ENCODE measurements around the gene IGF2R.
A peak's percentile ranks its signal among the peaks of the same experiment; 100 is the strongest.

The IGF2R gene

DNA sequence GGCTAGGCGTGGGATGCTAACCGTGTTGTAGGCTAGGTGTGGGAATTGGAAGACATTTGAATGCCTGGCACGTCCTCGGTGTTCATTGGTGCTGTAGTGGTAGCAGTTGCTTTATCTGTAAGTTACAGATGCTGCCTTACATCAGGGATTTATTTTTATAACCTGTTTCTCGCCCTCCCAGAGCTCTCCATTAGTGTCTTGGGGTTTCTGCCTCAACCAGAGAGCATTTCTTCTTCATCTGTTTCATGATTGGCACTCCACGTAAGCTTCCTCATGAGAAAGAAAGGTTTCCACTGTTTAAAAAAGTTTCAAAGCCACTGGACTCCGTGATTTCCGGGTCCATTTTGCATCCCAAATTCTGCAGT, 9.0 kb downstream of the IGF2R start:
- no peak for DNase-seq

- peak; percentile 37 for DNase-seq
Observed at GRCh38 chr6:159978291-159979135, 9.6 kb downstream of the IGF2R start.

GRCh38 chr6:159979136-159979874, 10.4 kb downstream of the IGF2R start:
- DNase-seq, result peak; percentile 71

GRCh38 chr6:159980474-159980873, 11.6 kb downstream of the IGF2R start:
- DNase-seq, result no peak

DNA sequence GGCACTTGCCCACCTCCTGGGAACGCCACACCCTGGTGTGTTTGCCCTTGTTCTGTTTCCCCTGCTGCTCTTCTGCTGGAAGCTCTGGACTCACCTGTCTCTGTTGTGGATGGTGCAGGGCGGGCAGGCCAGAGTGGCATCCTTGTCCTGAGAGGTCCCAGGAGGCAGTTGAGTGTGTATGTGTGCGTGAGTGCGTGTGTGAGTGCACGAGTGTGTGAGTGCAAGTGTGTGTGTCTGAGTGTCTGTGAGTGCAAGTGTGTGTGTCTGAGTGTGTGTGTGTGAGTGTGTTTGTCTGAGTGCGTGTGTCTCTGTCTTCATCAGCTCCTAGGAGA, 12.2 kb downstream of the IGF2R start:
- DNase-seq, result no peak

- DNase-seq, result no peak
Observed at GRCh38 chr6:159981403-159982245, 12.7 kb downstream of the IGF2R start.

- no peak for DNase-seq
Observed at GRCh38 chr6:159982731-159983506, 14.0 kb downstream of the IGF2R start.

DNA sequence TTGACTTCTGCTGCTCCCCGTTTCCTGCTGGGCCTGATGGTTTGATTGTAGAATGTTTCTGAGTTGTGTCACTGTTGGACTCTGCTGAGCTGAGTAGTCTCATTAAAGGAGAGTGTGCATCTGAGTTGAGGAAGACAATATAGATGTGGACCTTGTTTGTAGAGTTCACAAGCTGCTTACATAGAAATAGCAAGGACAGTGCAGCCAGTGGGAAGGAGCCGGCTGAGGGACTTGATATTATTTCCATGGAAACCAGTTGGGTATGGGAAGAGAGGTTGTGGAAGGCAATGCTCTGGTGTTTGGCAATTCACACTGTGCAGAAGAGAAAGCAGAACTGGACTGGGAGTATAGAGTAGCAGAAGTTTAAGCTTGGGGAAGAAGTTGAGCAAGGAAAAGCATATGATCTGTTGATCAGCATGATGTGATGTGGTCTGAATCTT, 14.8 kb downstream of the IGF2R start:
- DNase-seq, result no peak

DNA sequence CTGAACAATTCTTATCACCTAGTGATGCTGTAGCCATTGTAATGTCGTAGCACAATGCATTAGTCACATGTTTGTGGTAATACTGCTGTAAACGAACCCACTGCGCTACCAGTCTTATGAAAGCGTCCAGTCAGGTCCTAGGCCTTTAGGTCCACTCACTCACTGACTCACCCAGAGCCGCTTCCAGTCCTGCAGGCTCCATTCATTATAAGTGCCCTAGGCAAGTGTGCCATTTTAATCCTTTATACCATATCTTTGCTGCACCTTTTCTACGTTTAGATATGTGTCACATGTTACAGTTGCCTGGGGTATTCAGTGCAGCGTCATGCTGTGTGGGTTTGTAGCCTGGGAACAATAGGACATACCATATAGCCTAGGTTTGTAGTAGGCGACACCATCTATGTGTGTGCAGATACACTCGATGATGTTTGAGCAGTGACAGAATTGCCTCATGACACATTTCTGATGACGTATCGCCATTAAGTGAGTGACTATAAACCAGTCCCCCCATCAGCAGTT, 15.4 kb downstream of the IGF2R start:
- DNase-seq, result no peak

DNA sequence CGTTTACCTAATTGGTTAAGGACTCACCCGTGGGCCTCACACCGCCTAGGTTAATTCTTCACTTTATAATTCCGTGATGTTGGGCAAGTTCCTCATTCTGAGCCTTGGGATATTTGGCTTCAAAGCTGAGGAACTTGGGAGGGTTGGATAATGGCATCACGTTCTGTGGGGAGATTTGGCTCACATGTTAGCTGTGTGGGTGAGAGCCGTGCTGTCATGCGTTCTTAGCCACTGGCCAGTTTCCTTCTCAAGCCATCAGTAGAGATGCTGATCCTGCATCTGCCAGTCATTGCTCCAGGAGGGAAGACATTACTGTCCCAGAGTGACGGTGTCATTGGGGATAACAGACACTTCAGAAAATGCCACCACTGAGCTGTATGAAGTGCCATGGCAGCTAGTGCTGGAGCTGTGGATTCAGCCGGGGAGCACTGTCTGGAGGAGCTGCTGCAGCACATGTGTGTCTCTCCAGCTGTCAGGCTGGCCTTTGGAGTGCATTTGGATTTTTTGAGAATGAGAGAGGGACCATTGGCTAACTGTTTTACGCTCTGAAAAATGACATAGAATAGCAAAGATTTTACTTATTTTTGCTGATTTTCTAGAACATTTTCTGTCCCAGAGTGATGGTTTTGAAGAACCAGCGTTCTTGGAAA, 16.5 kb downstream of the IGF2R start:
- no peak for DNase-seq

DNA sequence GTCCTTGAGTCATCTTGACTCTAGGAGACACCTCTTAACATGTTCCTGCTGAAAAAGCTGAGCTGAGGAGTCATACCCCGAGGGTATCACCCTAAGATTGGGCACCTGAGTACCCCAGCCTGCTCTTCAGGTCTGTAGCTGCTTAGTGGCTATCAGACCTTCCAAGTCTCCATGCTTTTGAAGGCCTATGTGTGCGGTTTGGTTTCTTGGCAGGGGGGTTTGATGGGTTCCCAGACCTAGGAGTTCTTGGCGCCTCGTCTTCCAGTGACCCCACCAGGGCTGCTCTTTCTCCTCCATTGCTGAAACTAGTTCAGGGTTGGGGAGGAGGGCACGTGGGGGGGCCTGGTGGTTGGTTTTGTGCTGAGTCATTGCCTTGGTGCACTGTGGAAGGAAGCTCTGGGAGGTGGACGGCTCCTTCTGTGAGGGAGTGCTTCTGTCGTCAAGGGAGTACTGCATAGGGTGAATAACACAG, 20.1 kb downstream of the IGF2R start:
- DNase-seq, result no peak

DNA sequence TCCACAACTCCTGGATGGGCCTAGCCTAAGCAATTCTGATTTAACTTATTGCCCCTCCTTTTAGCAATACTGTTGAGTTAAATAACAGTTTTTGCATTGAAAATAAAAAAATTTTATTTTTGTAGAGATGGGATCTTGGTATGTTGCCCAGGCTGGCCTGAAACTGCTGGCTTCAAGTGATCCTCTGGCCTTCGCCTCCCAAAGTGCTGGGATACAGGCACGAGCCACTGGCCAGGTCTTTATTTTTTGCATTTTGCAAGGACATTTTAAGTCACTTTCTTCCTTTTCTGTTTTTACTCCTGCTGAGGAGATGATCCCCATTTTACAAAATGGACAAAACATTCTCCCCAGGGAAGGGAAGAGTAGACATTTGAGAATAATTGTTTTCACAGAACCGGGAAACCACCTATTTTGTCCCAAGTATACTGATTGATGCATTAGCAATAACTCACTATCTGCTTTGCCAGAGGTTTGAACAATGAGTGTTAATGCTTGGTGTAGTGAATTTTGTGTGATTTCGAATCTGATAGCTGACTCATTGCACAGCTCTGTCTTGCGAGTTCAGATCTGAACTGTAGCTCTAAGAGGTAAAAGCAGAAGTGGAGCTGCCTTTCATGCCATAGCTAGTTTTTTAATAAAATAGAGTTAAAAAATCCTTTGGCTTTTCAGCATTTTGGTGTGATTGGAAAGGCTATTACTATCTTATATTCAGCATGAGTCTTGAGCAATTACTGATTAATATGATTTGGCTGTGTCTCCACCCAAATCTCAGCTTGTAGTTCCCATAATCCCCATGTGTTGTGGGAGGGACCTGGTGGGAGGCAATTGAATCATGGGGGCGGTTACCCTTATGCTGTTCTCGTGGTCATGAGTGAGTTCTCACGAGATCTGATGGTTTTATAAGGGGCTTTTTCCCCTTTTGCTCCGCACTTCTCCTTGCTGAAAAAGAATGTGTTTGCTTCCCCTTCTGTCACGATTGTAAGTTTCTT, 20.9 kb downstream of the IGF2R start:
- DNase-seq, result no peak

DNA sequence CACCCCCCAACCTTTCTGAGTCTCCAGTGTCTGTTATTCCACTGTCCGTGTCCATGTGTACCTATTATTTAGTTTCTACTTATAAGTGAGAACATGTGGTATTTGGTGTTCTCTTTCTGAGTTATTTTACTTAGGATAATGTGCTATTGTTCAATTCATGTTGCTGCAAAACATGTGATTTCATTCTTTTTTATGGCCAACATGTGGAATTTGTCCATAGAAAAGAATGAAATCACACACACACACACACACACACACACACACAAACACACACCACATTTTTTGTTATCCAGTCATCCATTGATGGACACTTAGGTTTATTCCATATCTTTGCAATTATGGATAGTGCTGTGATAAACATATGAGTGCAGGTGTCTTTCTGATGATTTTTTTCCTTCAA, 23.5 kb downstream of the IGF2R start:
- DNase-seq, result no peak

DNA sequence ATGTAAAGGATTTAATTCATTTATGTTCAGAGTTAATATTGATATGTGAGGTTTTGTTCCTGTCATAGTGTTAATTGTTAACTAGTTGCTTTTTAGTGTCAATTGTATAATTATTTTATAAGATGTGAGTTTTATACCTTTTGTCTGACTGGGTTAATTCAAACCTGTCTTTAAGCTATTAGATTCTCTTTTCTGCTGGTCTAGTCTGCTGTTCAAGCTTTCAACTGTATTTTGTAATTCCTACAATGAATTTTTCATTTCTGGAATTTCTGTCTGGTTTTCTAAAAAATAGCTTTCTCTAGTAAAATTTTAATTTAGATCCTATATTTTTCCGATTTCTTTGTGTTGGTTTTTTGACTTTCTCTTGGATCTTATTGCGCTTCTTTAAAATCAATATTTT, 26.5 kb downstream of the IGF2R start:
- DNase-seq, result no peak

GRCh38 chr6:159996087-159996622, 27.3 kb downstream of the IGF2R start:
- no peak for DNase-seq

- DNase-seq, result no peak
Observed at GRCh38 chr6:159996626-159997497, 28.0 kb downstream of the IGF2R start.

DNA sequence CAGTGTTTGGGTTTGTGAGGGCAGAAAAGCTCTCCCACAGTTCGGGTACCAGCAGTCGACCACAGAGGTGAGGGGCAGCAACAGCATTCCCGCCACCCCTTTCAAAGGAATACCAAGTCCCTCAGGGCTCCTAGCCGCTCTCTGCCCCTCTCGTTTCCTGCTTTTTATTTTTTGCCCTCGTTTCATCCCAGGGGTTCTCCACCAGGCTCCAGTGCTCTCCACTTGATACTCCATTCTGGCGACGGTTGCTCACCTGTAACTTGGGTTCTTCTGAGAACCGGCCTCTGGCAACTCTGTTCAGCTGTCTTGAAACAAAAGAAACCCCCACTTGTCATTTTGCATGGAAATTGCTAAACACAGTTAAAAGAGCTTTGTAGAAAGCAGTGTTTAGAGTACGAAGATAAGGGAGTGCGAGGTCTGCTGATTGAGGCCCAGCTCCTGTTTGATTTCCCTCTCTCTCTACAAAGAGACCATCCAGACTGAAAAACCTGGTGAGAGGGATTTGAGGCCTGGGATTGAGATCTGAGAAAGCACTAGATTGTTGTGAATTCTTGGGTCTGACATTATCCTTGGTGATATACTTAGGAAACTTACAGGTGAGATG, 28.7 kb downstream of the IGF2R start:
- no peak for DNase-seq

GRCh38 chr6:159998538-159998937, 29.7 kb downstream of the IGF2R start:
- DNase-seq, result no peak

- DNase-seq, result no peak
Observed at GRCh38 chr6:159999240-159999671, 30.4 kb downstream of the IGF2R start.

Data from activated CD8-positive, alpha-beta memory T cell treated with anti-CD3 and anti-CD28 coated beads, Interleukin-2, amount 50 U/mL, for 4 hours (primary cell).